ENCODE data around the gene KRTAP12-2.
"Not testable (repeated sequence)": the region's sequence is repeated elsewhere in the genome, so short reads cannot be mapped to it uniquely, and the experiment has no call there.

Gene KRTAP12-2

DNA sequence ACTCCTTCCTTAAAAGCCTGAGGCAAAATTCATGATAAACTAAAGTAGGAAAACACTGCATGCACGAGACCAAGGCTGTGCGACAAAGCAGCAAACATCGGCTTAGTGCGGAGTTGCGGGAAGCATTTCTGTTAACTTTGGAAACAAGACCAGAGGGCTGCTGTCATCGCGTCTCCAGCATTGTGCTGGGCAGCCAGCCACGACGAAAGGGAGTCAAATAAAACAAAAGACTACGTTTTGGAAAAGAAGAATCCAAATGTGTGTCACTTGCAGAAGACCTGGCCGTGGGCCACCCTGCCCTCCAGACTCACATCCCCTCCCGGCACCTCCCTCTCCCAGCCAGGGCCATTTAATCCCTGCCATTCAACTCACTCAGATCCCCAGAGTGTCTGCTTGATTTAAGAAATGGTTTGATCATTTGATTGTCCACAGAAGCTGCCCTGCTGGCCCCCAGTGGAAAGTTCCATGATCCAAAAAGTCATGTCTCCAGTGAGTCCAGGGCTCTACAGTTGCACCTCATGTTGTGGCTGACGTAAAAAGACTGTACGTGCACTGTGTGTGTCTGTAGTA, 22.9 kb downstream of the KRTAP12-2 start:
- TF ChIP-seq, protein P1, sequence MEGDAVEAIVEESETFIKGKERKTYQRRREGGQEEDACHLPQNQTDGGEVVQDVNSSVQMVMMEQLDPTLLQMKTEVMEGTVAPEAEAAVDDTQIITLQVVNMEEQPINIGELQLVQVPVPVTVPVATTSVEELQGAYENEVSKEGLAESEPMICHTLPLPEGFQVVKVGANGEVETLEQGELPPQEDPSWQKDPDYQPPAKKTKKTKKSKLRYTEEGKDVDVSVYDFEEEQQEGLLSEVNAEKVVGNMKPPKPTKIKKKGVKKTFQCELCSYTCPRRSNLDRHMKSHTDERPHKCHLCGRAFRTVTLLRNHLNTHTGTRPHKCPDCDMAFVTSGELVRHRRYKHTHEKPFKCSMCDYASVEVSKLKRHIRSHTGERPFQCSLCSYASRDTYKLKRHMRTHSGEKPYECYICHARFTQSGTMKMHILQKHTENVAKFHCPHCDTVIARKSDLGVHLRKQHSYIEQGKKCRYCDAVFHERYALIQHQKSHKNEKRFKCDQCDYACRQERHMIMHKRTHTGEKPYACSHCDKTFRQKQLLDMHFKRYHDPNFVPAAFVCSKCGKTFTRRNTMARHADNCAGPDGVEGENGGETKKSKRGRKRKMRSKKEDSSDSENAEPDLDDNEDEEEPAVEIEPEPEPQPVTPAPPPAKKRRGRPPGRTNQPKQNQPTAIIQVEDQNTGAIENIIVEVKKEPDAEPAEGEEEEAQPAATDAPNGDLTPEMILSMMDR (IDR thresholded peaks at IDR 0.05), result no peak
- intact Hi-C loops (cut with DNase I; ENCODE audit: low total_unique reads), result no loop called here
- Histone ChIP-seq H3K27ac (no peak overlapping the region), H3K36me3 (no peaks in the 10 kb centered on the region), H3K9me3 (peaks cover 0 to 17% (median 8%) of the 10 kb centered on the region in 3 donors), H3K27me3 (peaks cover 0 to 37% of the 10 kb centered on the region in 2 donors), H3K4me3 (no peak overlapping the region), H3K4me1 (no peaks in the 10 kb centered on the region)
- DNase-seq, result no peak

DNA sequence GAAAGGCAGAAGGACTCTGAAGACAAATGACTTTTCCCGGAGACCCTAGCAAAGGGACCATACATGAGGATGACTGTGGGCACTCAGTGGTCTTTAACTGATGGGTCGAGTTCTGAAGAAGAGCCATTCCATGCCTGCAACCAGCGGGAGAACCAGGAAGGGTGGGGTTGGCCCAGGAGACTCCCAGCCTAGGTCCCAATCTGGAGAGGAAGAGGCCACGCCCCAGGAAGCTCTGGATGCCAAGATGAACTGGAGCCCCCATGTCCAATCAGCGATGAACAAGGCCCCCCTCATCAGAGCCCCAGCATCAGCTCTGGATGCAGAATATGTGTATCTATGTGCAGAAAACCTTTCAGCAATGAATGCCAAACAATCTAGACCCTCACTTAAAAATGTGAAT, 26.0 kb downstream of the KRTAP12-2 start:
- TF ChIP-seq, protein P1 (IDR thresholded peaks at IDR 0.05), result no peak
- Histone ChIP-seq H3K4me3 (no peak overlapping the region), H3K36me3 (no peaks in the 10 kb centered on the region), H3K27me3 (peaks cover 0 to 25% of the 10 kb centered on the region in 2 donors), H3K27ac (no peak overlapping the region), H3K9me3 (peaks cover 0 to 17% (median 8%) of the 10 kb centered on the region in 3 donors), H3K4me1 (no peaks in the 10 kb centered on the region)
- no peak for DNase-seq
- intact Hi-C loops (cut with DNase I; ENCODE audit: low total_unique reads), result no loop called here

DNA sequence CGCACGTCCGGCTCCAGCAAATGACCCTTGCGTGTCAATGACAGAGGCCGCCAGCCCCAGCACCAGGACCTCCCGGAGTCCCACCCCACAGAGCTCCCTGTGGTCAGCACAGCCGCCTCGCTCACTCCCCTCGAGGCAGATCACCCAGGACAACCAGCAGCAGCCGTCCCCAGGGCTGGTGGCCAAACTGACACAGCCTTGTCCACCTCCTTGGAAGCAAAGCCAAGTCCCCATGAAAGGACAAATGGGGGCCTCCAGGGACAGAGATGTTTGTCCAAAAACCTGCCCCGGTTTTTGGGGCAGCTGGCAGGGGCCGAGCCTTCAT, 27.4 kb downstream of the KRTAP12-2 start:
- H3K27me3 ChIP-seq, result peaks cover 0 to 25% of the 10 kb centered on the region in 2 donors
- intact Hi-C loops (cut with DNase I; ENCODE audit: low total_unique reads), result no loop called here
- H3K4me3 ChIP-seq, result no peak overlapping the region
- TF ChIP-seq, protein P1 (IDR thresholded peaks at IDR 0.05), result no peak
- no peaks in the 10 kb centered on the region for H3K36me3 ChIP-seq
- DNase-seq, result no peak
- no peak overlapping the region for H3K27ac ChIP-seq
- no peaks in the 10 kb centered on the region for H3K4me1 ChIP-seq
- peaks cover 0 to 11% (median 0%) of the 10 kb centered on the region in 3 donors for H3K9me3 ChIP-seq

DNA sequence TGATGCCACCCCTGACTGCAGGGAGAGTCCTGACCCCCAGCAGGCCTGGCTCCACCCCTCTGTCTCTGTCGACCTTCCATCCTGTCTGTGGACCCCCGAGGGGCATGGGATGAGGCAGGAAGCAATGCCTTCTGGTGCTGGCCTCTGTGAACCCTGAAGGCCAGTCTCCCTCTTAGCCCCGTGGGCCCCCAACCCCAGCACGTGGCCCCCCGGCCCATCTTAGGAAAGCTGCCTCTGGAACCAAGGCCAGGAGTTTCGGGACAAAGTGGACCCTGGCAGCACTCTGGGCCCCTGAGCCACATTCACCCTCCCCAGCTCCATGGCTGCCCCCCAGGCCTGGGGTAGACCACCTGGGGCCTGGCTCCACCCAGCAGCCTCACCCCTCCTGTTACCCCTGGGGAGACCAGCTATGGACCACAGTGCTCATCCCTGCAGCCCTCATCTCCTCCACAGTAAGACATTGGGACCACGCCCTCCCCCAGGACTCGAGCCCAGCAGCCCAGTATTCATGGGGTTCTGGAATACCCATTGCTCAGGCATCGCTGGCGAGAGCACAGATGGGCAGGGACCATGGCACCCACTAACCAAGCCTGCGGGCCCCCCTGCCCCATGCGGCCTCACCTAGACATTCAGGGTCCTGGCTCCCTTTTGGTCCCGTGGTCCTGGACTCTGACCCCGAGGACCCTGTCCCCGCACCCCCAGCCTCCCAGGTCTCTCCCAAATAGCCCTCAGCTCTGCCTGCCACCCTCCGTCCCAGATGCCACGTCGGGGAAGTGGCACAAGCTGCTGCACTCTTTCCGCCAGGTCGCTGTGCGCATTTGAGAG, 28.0 kb downstream of the KRTAP12-2 start:
- H3K27ac ChIP-seq; intact Hi-C loops (cut with DNase I; ENCODE audit: low total_unique reads); DNase-seq; H3K4me3 ChIP-seq; H3K4me1 ChIP-seq; H3K36me3 ChIP-seq: not testable (repeated sequence)
- Histone ChIP-seq H3K9me3 (peaks cover 0 to 11% (median 0%) of the 10 kb centered on the region in 3 donors), H3K27me3 (peaks cover 0 to 25% of the 10 kb centered on the region in 2 donors)

DNA sequence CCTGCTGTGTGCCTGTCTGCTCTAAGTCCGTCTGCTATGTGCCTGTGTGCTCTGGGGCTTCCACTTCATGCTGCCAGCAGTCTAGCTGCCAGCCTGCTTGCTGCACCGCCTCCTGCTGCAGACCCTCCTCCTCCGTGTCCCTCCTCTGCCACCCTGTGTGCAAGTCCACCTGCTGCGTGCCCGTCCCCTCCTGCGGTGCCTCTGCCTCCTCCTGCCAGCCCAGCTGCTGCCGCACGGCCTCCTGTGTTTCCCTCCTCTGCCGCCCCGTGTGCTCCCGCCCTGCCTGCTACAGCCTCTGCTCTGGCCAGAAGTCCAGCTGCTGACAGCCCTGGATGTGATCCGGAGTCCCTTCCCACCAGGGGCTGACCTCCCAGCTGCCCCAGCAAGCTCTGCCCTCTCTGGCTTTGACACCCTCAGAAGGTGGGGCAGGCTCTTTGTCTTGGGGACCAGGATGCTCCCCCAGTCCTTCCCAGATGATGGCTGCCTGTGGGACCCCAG, 28.8 kb downstream of the KRTAP12-2 start:
- H3K4me3 ChIP-seq; H3K27ac ChIP-seq; H3K36me3 ChIP-seq; DNase-seq; intact Hi-C loops (cut with DNase I; ENCODE audit: low total_unique reads); H3K4me1 ChIP-seq: not testable (repeated sequence)
- peaks cover 0 to 25% of the 10 kb centered on the region in 2 donors for H3K27me3 ChIP-seq
- peaks cover 0 to 13% (median 0%) of the 10 kb centered on the region in 3 donors for H3K9me3 ChIP-seq

DNA sequence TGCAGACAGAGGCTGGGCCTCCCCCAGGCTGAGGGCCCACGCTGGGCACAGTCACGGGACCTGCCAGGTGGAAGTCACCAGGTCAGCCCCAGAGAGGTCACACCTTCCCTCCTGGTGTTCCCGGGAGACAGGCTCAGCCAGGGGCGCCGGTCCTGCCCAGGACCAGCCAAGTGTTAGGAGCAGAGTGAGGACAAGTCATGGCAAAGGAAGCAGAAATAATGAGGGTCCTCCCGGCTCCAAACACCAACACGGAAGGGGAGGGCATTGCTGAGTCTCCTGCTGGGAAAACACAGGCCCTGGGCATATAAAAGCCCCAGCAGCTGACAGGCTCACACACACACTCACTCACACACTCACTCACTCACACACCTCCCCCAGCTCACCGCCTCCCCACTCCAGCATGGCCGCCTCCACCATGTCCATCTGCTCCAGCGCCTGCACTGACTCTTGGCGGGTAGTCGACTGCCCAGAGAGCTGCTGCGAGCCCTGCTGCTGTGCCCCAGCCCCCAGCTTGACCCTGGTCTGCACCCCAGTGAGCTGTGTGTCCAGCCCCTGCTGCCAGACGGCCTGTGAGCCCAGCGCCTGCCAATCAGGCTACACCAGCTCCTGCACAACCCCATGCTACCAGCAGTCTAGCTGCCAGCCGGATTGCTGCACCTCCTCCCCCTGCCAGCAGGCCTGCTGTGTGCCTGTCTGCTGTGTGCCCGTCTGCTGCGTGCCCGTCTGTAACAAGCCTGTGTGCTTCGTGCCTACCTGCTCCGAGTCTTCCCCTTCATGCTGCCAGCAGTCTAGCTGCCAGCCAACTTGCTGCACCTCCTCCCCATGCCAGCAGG, 29.5 kb downstream of the KRTAP12-2 start, which contains the start of gene KRTAP10-10:
KRTAP10-10 (plus strand) TSS at position 339 of the 833 bp plus-strand sequence; CDS start at position 401, 62 bp downstream.
- Histone ChIP-seq H3K27me3 (peaks cover 0 to 25% of the 10 kb centered on the region in 2 donors), H3K36me3 (no peaks in the 10 kb centered on the region), H3K9me3 (peaks cover 0 to 19% (median 3%) of the 10 kb centered on the region in 3 donors), H3K27ac (no peak within 1 kb of the TSS), H3K4me1 (no peaks in the 10 kb centered on the region), H3K4me3 (no peak within 1 kb of the TSS)
- intact Hi-C loops (cut with DNase I; ENCODE audit: low total_unique reads), result no loop called here
- DNase-seq, result no peak
- TF ChIP-seq, protein P1 (IDR thresholded peaks at IDR 0.05), result no peak

Data from tibial artery (tissue), 4 donors.